Epithelial cell of proximal tubule (primary cell): Measurements from ENCODE around the gene SGSM1. TPM values are rescaled to one million over a fixed set of nuclear protein-coding genes. Genes with fewer than 3 reads are reported as not detected.

Source experiments
- DNase-seq: peaks from one replicate; pipeline ENCODE4 v3.0.0-alpha.2; 2011; ENCODE audit warnings: low read depth
- H3K4me3 ChIP-seq: 2 replicates; pipeline ENCODE4 v1.5.1; 2011; ENCODE audit warnings: low read depth, mild to moderate bottlenecking, low read length
- CTCF ChIP-seq: conservative IDR thresholded peaks from 2 replicates; pipeline ENCODE4 v1.5.1; 2012; ENCODE audit warnings: low read depth, mild to moderate bottlenecking, low read length
- total RNA-seq: library from RNA; depleted of rRNA; stranded (reverse); fragments of >200 nt; gene quantifications from 2 replicates; pipeline ENCODE4 v1.2.3, GENCODE V29; 2015

SGSM1 gene
- total RNA-seq, 1 donor from 2014 or later, result under 0.01 TPM

- TF ChIP-seq CTCF, result no peak
- no peak for DNase-seq
- H3K4me3 ChIP-seq, result no peak overlapping the region
Observed at GRCh38 chr22:24961217-24961844, 155.3 kb downstream of the SGSM1 start.

- no peak overlapping the region for H3K4me3 ChIP-seq
- DNase-seq, result no peak
- TF ChIP-seq CTCF, result no peak
Observed at GRCh38 chr22:24962094-24962493, 156.1 kb downstream of the SGSM1 start.

- TF ChIP-seq CTCF, result no peak
- no peak for DNase-seq
- no peak overlapping the region for H3K4me3 ChIP-seq
Observed at GRCh38 chr22:24962835-24963234, 156.8 kb downstream of the SGSM1 start.

GRCh38 chr22:24964441-24964840 lies 158.4 kb downstream of the SGSM1 start:
- no peak for TF ChIP-seq CTCF
- DNase-seq, result no peak
- no peak overlapping the region for H3K4me3 ChIP-seq

- TF ChIP-seq CTCF, result no peak
- no peak for DNase-seq
- peak overlapping the region; percentile 10 for H3K4me3 ChIP-seq
Observed at GRCh38 chr22:24965822-24966626, 160.0 kb downstream of the SGSM1 start.

- H3K4me3 ChIP-seq, result no peak overlapping the region
- no peak for TF ChIP-seq CTCF
- no peak for DNase-seq
Observed at GRCh38 chr22:24968066-24968561, 162.1 kb downstream of the SGSM1 start.
